ENCODE results near the gene ENGASE. TPM values are rescaled to one million over a fixed set of nuclear protein-coding genes. Genes with fewer than 3 reads are reported as not detected.

The ENGASE gene, protein sequence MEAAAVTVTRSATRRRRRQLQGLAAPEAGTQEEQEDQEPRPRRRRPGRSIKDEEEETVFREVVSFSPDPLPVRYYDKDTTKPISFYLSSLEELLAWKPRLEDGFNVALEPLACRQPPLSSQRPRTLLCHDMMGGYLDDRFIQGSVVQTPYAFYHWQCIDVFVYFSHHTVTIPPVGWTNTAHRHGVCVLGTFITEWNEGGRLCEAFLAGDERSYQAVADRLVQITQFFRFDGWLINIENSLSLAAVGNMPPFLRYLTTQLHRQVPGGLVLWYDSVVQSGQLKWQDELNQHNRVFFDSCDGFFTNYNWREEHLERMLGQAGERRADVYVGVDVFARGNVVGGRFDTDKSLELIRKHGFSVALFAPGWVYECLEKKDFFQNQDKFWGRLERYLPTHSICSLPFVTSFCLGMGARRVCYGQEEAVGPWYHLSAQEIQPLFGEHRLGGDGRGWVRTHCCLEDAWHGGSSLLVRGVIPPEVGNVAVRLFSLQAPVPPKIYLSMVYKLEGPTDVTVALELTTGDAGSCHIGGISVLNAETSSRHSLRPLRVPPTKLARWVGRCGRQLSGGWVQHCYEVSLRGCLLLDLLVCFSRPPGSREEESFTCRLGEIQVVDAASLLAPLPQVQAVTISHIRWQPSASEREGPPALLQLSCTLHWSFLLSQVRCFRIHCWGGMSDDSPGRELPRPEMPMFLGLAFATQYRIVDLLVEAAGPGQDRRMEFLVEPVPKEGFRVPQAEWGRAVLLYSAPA
- total RNA-seq (10 to 100 TPM; 26.7 to 80.8 (median 50.8) TPM), polyA plus RNA-seq (10 to 100 TPM in 2 of 3 donors, 1 to 10 TPM in 1; 7.5 to 24.1 (median 12.4) TPM)
- long read RNA-seq, donor 1, transcript ENGASE-205 (14 exons, 2,579 nt) = major isoform, 7 of 32 reads
- long read RNA-seq, donor 1, partial matches to known transcripts = 18 of 32 reads
- long read RNA-seq, donor 1, other reads (novel, unspliced or antisense) = 7 of 32 reads
- long read RNA-seq, donor 2, transcript ENGASE-205 (14 exons, 2,579 nt) = major isoform, 20 of 83 reads
- long read RNA-seq, donor 2, partial matches to known transcripts = 12 of 83 reads
- long read RNA-seq, donor 2, other reads (novel, unspliced or antisense) = 48 of 83 reads

DNA sequence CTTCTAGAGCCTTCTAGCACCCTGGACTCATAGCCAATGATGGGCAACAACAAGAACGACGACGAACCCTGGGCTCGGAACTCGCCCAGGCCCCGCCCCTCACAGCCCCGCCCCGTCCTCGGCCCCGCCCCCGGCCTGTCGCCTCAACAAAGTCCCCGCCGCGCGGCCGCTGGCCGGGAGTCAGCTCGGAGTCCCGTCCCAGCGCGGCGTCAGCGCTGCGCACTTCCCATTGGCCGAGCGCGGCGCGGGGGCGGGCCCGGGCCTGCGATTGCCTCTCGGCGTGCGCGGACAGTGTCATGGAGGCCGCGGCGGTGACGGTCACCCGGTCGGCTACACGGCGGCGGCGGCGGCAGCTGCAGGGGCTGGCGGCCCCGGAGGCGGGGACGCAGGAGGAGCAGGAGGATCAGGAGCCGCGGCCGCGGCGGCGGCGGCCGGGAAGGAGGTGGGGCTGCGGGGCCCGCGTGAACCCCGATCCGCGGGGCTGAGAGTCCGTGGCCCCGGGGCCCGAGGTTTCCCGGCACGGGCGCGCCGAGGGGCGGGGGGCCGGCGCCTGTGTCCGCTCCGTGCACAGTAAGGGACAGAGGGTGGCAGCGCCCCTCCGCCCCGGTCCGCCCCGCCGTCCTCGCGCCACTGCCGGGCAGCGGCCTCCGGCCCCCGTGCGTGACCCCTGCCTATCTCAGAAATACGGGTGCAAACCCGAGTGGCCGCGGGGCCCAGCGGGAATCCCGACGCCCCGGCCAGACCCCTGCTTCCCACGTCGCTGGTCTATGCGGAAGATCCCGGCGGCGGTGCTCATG is at the start of gene ENGASE:
Gene ENGASE (plus strand): TSS at position 176 of the 797 bp plus-strand sequence. CDS start 121 bp downstream, at position 297.
- Histone ChIP-seq H3K4me1 (peaks cover 31% of the 10 kb centered on the region), H3K27ac (peak within 1 kb of the TSS; percentile 95), H3K36me3 (ENCODE audit: insufficient read depth in 1 of 2, low read depth in 1 of 2) (peaks cover 3 to 25% of the 10 kb centered on the region in 2 donors), H3K4me3 (peak within 1 kb of the TSS; percentile 77), H3K27me3 (ENCODE audit: insufficient read depth in 3 of 3, low read length in 2 of 3) (no peaks in the 10 kb centered on the region), H3K9me3 (no peaks in the 10 kb centered on the region)
- 0 to 1% (median 1%) methylated on average over 49 to 106 of the region's 106 CpGs for WGBS, 3 donors
- intact Hi-C loops (cut with DNase I) = no loop called here
- TF ChIP-seq, protein P1, sequence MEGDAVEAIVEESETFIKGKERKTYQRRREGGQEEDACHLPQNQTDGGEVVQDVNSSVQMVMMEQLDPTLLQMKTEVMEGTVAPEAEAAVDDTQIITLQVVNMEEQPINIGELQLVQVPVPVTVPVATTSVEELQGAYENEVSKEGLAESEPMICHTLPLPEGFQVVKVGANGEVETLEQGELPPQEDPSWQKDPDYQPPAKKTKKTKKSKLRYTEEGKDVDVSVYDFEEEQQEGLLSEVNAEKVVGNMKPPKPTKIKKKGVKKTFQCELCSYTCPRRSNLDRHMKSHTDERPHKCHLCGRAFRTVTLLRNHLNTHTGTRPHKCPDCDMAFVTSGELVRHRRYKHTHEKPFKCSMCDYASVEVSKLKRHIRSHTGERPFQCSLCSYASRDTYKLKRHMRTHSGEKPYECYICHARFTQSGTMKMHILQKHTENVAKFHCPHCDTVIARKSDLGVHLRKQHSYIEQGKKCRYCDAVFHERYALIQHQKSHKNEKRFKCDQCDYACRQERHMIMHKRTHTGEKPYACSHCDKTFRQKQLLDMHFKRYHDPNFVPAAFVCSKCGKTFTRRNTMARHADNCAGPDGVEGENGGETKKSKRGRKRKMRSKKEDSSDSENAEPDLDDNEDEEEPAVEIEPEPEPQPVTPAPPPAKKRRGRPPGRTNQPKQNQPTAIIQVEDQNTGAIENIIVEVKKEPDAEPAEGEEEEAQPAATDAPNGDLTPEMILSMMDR (IDR thresholded peaks at IDR 0.05) = no peak
- DNase-seq (peak; percentile 98), ATAC-seq (peak; percentile 94 to 97 (median 96))

DNA sequence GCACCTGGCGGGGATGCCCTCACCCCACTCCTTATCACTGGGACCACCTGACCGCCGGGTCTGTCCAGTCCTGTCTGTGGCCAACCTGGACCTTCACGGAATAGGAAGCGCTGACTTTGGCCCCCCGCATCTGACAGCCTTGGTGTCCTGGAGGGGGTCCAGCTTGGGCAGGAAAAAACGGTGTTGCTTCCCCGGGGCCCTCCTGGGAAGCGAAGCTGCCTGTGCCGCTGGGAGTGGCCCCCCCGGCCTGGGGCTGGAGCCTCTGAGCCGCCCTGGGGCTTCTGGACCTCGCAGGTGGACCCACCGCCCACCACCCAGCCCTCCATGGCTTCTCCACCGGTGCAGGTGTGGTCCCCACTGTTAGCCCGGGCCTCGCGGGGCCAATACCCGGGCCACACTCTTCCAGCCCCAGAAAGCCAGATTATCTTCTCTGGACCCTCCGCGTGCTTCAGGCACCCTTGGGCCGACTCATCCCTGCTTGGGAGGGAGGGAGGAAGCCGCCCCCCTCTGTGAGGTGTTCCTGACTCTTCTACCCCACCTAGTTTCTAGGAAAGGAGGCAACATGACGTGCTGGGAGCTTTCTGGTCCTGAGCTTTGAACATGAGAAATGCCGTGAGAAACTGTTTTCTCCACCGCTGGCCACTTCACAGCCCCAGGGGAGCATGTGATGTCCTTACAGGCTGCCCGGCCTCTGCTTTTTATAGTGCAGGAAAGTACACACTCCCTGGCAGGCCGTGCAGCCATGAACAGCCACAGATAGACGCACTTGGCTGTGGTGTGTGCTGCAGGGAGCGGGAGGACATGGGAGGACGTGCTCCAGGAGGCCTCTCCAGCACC is 49.5 kb upstream of the ENGASE start:
- no peaks in the 10 kb centered on the region for H3K36me3 ChIP-seq (ENCODE audit: insufficient read depth in 1 of 2, low read depth in 1 of 2)
- H3K4me1 ChIP-seq = peaks cover 38% of the 10 kb centered on the region
- WGBS, 3 donors = 18 to 34% (median 28%) methylated on average over 31 of the region's 31 CpGs
- ATAC-seq (peak; percentile 61 to 90 (median 86)), DNase-seq (peak; percentile 60 to 85)
- intact Hi-C loops (cut with DNase I) = no loop called here
- H3K27me3 ChIP-seq (ENCODE audit: insufficient read depth in 3 of 3, low read length in 2 of 3) = peaks cover 0 to 18% (median 0%) of the 10 kb centered on the region in 3 donors
- TF ChIP-seq, protein P1 (IDR thresholded peaks at IDR 0.05) = no peak
- H3K27ac ChIP-seq = peak overlapping the region; percentile 71
- H3K9me3 ChIP-seq = no peaks in the 10 kb centered on the region
- H3K4me3 ChIP-seq = peak overlapping the region; percentile 69

DNA sequence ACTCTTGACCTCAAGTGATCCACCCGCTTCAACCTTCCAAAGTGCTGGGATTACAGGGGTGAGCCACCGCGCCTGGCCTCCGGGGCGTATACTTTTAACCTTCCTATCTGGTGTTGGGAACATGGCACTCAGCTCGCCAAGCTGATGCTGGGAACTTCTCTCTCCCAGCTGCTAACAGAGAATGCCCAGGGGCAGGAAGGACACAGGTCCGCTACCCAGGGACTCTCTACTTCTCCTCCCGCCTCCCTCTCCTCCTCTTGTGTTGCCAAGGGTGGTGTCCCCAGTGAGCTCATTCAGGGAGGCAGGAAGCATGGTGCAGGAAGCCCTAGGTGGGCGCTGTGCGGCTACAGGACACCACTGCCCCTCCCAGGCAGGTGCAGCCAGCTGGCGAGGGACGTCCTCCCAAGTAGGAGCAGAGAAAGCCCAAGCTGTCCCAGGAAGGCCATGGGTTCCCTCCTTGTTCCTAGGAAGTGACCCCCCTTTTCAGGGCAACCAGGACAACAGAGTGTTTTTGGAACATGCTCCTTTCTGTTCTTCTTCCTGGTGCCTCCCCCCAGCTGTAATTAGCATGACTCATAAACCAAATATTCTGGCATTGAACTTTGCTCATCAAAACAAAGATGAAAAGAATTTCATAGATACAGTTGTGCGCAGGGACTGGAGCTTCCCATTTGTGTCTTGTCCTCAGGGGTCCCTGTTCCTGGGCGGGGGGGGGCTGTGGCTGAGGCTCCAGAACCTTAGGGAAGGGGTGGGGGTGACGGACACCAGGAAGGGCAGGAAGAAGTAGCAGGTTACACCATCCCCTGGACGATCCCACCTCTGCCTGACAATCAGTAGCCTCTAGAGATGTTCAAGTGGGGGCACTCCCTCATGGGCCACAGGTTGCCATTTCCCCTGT is 48.0 kb upstream of the ENGASE start:
- DNase-seq (peak; percentile 46 to 70), ATAC-seq (peak in 2 of 4 donors; percentile 2 to 25)
- peak overlapping the region; percentile 53 for H3K27ac ChIP-seq
- H3K27me3 ChIP-seq (ENCODE audit: insufficient read depth in 3 of 3, low read length in 2 of 3) = peaks cover 0 to 23% (median 0%) of the 10 kb centered on the region in 3 donors
- no peaks in the 10 kb centered on the region for H3K9me3 ChIP-seq
- intact Hi-C loops (cut with DNase I) = no loop called here
- H3K36me3 ChIP-seq (ENCODE audit: insufficient read depth in 1 of 2, low read depth in 1 of 2) = no peaks in the 10 kb centered on the region
- peak overlapping the region; percentile 32 for H3K4me3 ChIP-seq
- peaks cover 34% of the 10 kb centered on the region for H3K4me1 ChIP-seq
- TF ChIP-seq, protein P1 (IDR thresholded peaks at IDR 0.05) = no peak
- 58 to 68% (median 66%) methylated on average over 16 of the region's 16 CpGs for WGBS, 3 donors

All from psoas muscle (tissue), 8 donors.